Coronary artery (tissue), 2 donors: ENCODE data around the gene SLC35E1.

Source experiments
- DNase-seq: peaks from one replicate; pipeline ENCODE4 v3.0.0-alpha.2; 2017; ENCODE audit warnings: low spot score
- H3K27ac ChIP-seq, 2 donors: fragments of 200-600 bp; sonication (generic); one replicate each; pipeline ENCODE4 v1.5.1; 2016 to 2019
- H3K4me3 ChIP-seq: fragments of 200-600 bp; sonication (generic); 2 replicates; pipeline ENCODE4 v1.5.1; 2016; ENCODE audit warnings: mild to moderate bottlenecking, moderate library complexity
- TF ChIP-seq, protein P1 (sequence below): fragments of 200-600 bp; sonication (generic); IDR thresholded peaks from one replicate; pipeline ENCODE4 v1.5.1; 2019; ENCODE audit warnings: antibody characterized with exemption

The SLC35E1 gene

DNA sequence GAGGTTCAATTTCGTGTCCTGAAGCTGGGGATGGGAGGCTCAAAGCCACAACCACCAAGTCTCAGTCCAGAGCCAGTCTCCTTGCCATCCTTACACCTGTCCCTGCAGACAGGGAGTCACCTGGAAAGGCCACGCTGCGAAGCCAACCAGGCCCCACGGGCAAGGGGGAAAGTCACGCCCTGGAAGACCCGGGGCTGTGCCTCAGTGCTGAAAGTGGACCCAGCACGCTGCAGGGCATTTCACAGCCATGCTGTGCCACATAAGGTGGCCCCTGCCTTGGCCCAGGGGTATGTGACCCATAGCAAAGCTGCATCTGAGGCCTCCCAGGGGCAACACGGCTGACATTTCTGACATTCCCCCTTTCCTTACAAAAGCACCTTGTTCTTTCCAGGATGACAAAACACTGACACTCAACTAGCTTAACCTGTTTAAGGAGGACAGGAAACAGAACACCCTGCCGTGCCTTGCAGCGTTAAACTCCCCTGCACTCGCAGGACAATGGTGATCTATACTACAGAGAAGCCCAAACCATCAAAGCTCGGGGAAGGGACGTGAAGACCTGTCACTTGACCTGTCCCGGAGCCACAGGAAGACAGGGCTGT lies 44.8 kb downstream of the SLC35E1 start:
- DNase-seq = no peak
- Histone ChIP-seq H3K4me3 (no peak overlapping the region), H3K27ac (no peak overlapping the region)
- TF ChIP-seq, protein P1, sequence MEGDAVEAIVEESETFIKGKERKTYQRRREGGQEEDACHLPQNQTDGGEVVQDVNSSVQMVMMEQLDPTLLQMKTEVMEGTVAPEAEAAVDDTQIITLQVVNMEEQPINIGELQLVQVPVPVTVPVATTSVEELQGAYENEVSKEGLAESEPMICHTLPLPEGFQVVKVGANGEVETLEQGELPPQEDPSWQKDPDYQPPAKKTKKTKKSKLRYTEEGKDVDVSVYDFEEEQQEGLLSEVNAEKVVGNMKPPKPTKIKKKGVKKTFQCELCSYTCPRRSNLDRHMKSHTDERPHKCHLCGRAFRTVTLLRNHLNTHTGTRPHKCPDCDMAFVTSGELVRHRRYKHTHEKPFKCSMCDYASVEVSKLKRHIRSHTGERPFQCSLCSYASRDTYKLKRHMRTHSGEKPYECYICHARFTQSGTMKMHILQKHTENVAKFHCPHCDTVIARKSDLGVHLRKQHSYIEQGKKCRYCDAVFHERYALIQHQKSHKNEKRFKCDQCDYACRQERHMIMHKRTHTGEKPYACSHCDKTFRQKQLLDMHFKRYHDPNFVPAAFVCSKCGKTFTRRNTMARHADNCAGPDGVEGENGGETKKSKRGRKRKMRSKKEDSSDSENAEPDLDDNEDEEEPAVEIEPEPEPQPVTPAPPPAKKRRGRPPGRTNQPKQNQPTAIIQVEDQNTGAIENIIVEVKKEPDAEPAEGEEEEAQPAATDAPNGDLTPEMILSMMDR = no peak

DNA sequence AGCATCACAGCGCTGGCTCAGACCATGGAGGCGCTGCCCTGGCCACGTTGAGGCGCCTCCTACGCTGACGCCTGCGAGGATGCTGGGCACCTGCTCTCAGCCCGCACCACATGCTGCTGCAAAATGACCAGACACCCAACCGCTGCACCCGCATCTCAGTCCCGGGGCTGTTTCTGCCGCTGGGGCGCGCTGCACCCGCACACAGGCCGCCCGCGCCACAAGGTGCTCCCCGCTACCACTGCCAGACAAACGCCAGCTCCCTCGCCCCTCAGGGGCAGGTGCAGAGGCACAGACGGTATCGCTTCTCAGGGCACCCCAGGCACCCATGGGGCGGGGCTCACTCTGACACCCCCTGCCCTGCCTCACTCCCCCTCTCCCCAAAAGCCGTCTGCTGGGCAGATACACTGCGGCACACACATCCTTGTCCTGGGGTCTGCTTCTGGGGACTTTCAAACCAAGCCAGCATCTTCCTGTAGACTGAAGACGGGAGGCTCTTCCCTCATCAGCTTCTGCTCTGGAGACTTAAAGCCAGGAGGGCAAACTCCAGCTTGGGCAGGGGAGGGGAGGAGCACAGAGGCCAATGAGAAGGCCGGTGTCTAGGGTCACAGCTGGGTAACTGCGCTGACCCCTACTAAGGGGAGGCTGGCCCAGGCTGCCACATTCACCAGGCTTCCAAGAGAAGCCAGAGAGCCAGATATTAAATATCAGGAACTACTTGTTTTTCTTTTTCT lies 46.3 kb downstream of the SLC35E1 start:
- TF ChIP-seq, protein P1 = no peak
- no peak for DNase-seq
- no peak overlapping the region for H3K27ac ChIP-seq
- H3K4me3 ChIP-seq = no peak overlapping the region

DNA sequence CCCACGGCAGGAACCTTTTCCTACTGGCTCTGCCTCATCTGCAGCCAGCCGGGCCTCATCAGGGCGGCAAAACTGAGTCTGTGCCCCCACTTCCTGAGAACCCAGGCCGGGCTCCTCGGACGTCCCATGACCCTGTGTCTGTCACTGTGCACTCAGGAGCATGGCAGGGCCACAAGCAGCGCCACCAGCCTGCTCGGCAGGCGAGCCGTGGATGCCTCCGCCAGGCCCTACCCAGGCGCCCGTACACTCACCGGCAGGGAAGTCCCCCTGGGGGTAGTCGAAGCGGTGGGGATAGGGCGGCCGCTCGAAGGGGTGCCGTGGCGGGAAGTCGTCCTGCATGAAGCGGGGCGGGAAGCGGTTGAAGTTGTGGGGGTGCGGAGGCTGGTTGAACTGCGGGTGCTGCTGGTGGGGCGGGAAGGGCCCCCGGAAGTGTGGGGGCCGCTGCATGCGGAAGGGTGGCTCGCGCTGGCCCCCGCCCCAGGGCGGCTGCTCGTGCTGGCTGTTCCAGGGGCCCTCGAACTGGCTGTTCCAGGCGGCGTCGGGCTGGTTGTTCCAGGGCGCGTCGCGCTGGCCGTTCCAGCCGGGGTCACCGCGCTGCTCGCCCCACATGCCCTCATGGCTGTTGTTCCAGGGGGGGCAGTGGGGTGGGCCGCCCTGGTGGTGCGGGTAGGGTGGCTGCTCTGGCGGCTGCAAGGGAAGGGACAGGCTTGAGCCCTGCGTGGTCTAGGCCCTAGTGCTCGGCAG lies 47.1 kb downstream of the SLC35E1 start:
- no peak overlapping the region for H3K4me3 ChIP-seq
- DNase-seq = no peak
- TF ChIP-seq, protein P1 = no peak
- no peak overlapping the region for H3K27ac ChIP-seq

DNA sequence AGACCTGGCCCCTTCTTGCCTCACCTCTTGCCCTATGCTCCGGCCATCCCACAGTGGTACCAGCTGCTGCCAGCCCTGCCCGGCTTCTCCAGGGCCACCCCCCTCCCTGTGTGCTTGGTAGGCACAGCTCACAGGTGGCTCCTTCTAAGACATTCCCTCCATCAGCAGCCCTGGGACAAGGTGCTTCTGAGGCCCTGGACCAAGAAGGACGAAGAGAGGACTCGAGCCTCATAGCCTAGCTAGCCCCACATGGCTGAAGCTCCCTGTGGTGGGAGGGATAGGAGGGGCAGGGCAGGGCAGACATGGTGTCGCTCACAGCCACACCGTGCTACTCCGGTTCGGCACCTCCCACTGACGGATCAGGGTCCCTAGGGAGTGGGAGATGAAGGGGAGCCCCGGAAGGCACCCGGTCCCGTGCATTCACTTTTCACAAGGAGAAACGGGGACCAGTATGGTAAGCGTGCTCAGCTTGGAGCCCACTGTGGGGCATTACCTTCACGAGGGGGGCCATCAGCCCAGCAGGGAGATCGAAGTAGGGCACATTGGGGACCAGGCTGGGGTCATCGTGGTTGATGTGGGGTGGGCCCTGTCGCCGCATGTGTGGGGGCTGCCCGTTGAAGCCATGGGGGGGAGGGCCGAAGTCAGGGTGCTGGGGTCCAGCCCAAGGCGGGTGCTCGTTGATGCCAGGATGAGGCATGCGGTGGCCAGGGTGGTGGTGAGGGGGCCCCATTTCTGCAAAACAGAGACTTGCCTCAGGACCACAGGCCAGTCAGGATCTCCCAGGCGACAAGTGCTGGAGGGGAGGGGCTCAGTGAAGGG lies 49.4 kb downstream of the SLC35E1 start:
- Histone ChIP-seq H3K27ac (no peak overlapping the region), H3K4me3 (no peak overlapping the region)
- TF ChIP-seq, protein P1 = no peak
- no peak for DNase-seq

DNA sequence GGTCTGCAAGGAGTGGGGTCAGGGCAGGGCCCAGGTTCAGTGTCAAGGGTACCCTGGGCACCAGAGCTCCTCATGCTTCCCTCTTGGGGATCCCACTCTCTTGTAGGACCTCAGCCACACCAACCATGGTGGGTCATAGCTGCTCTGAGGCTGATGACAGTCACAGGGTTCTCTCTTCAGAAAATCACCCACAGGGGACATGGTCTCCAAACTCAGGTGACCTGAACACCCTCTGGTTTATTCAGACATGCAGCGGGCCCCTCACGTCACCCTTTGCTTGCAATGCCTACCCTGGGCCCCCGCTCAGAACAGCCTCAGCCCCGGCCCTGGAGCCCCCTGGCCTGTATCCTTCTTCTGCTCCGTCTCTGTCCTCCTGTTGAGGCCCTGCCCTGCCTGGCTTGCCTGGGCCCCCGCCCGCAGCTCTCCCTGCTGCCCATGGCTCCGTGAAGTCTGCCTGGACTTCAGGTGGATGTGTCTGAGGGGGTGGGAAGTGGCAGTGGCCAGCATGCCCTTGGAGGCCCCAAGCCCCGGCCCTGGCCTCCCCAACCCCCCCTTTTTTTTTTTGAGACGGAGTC lies 50.4 kb downstream of the SLC35E1 start:
- TF ChIP-seq, protein P1 = no peak
- no peak overlapping the region for H3K4me3 ChIP-seq
- no peak overlapping the region for H3K27ac ChIP-seq
- DNase-seq = no peak

DNA sequence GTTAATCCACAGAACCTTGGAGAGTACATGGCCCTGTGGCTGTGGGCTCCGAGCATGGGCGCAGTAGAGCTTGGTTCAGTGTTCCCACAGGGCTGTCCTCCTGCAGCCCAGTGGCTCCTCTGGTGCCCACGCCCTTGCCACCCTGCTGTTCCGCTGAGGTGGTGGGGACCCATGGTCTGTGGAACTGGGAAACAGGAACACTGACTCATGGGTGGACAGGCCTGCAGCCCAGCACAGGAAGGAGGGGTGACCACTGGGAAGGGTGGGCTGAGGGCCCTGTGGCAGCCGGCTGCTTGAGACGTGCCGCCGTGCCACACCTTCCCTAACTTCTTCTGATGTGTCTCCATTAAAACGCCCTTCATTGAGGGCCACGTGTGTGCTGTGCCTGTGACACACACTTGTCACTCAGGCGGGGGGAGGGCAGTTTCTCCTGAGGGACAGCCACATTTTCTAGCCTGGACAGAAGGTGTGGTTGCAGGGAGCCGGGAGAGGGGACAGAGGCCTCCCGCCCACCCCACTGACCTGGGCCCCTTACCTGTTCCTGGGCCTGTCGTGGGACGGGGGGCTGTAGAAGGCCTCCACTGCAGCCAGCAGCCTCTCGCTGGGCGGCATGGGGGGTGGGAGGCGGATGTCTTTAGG lies 51.1 kb downstream of the SLC35E1 start:
- TF ChIP-seq, protein P1 = no peak
- Histone ChIP-seq H3K4me3 (no peak overlapping the region), H3K27ac (no peak overlapping the region)
- DNase-seq = no peak
